Ovary (tissue), 9 donors: ENCODE measurements around the gene ADCYAP1R1. TPM values are rescaled to one million over a fixed set of nuclear protein-coding genes. Genes with fewer than 3 reads are reported as not detected.

ENCODE experiments used
- DNase-seq, 5 donors: peaks; one replicate each; pipeline ENCODE4 v3.0.0-alpha.2; 2019 to 2020
- H3K27ac ChIP-seq, 2 donors: fragments of 200-600 bp; one replicate each; pipeline versions ENCODE4 v1.5.1 to v1.8.0; 2019 to 2022
- H3K27me3 ChIP-seq: fragments of 200-600 bp; one replicate; pipeline ENCODE4 v1.8.0; 2022
- H3K36me3 ChIP-seq: fragments of 200-600 bp; sonication (generic); one replicate; pipeline ENCODE4 v1.5.1; 2019
- H3K4me1 ChIP-seq: one replicate; pipeline ENCODE4 v1.8.1; 2013; ENCODE audit warnings: mild to moderate bottlenecking, moderate library complexity; ENCODE audit not compliant: insufficient read depth
- H3K4me3 ChIP-seq: fragments of 200-600 bp; sonication (generic); one replicate; pipeline ENCODE4 v1.5.1; 2017
- H3K9me3 ChIP-seq, 2 donors: fragments of 200-600 bp in 1 of 2; sonication (generic) in 1 of 2; one replicate each; pipeline versions ENCODE4 v1.5.1 to v1.8.1; 2013 to 2019; ENCODE audit warnings: mild to moderate bottlenecking in 1 of 2, moderate library complexity in 1 of 2
- CTCF ChIP-seq, 3 donors: fragments of 450-650 bp in 2 of 3; fragments of 200-600 bp in 1 of 3; IDR thresholded peaks; one replicate each; pipeline versions ENCODE4 v1.5.1 to v1.8.0; 2016 to 2022; ENCODE audit warnings: antibody characterized with exemption in 3 of 3, mild to moderate bottlenecking in 1 of 3
- EP300 ChIP-seq: sonication (generic); formaldehyde crosslinking; IDR thresholded peaks from one replicate; pipeline ENCODE4 v1.6.1; 2017; ENCODE audit warnings: antibody characterized with exemption
- POLR2A ChIP-seq: fragments of 450-650 bp; IDR thresholded peaks from one replicate; pipeline ENCODE4 v1.6.1; 2017; ENCODE audit warnings: antibody characterized with exemption, mild to moderate bottlenecking, moderate library complexity
- WGBS, 3 donors: extraction: QIAGEN DNeasy Blood & Tissue Kit in 1 of 3; methylation state at CpG; one replicate each; pipeline versions ENCODE4 v1.1.5 to v1.1.7; 2013 to 2017; 5-methylcytosine and 5-hydroxymethylcytosine counted together
- intact Hi-C, 4 donors: fragments of 100-400 bp; cut with DNase I; formaldehyde crosslinking; loops; one replicate each; pipeline versions ENCODE4 v1.11.0 to v1.15.1; 2022 to 2023
- polyA plus RNA-seq, 2 donors: library from polyadenylated mRNA; stranded (reverse); fragments of 200-250 nt in 1 of 2; fragments of 350-450 nt in 1 of 2; fragmentation: Illumina TruSeq in 1 of 2; extraction: RNeasy Lipid Tissue Mini Kit (QIAGEN cat#74804) in 1 of 2; gene quantifications; one replicate each; pipeline ENCODE4 v1.2.3, GENCODE V29; 2013 to 2014
- total RNA-seq, 7 donors: library from RNA; depleted of rRNA in 2 of 7; stranded (reverse); fragments of >200 nt in 2 of 7; fragmentation: NEBNext Ultra II Directional in 3 of 7; extraction: Animal tissue kit (Norgen Biotek cat#: 25700) in 3 of 7; gene quantifications; one replicate each; pipeline versions ENCODE4 v1.1.0 to v1.2.4, GENCODE V29; 2016 to 2023
- donor health status: DM: no; HTN: no; CAD: no; lungs with moderate emphysema.
- donor health status: DM: no; HTN: no; CAD: no.
- donor health status: Bipolar disorder and iron deficiency.
- donor health status: DM: yes; HTN: yes; CAD: no.
- donor health status: DM: no; HTN: no; CAD: no.
- donor health status: DM: yes; HTN: yes; CAD: no.

ADCYAP1R1 gene
- total and polyA plus RNA-seq, 9 donors, result 0.33 to 9.2 (median 5.0) TPM

DNA sequence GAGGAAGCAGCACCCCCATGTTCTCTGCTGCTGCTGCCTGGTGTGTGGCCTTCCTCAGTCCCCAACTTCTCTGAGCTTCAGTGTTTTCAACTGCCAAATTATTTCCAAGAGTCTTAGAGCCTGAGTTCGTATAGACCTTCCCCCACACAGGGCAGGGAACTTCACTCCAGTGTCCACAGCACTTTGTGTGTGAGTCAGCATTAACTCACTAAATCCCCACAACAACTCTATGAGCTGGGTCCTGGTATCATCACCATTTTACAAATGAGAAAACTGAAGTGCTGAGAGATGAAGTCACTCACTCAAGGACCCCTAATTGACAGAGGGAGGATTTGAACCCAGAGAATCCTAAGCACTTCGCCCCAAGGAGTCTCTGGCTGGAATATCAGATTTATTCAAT is 48.3 kb downstream of the ADCYAP1R1 start:
- no peaks in the 10 kb centered on the region for H3K27me3 ChIP-seq
- H3K4me3 ChIP-seq, result no peak overlapping the region
- no peaks in the 10 kb centered on the region for H3K36me3 ChIP-seq
- 65 to 77% (median 66%) methylated on average over 2 of the region's 2 CpGs for WGBS, 3 donors
- H3K27ac ChIP-seq, result no peak overlapping the region
- no peak for TF ChIP-seq POLR2A
- no peak for TF ChIP-seq EP300
- TF ChIP-seq CTCF (IDR thresholded peaks at IDR 0.05), result no peak
- DNase-seq, result no peak
- H3K4me1 ChIP-seq, result no peaks in the 10 kb centered on the region
- intact Hi-C loops, result no loop called here
- H3K9me3 ChIP-seq, result no peaks in the 10 kb centered on the region

- DNase-seq, result peak in 1 of 5 donors; percentile 2
- Histone ChIP-seq H3K27ac (no peak overlapping the region), H3K4me1 (no peaks in the 10 kb centered on the region), H3K9me3 (no peaks in the 10 kb centered on the region), H3K27me3 (no peaks in the 10 kb centered on the region), H3K4me3 (no peak overlapping the region), H3K36me3 (no peaks in the 10 kb centered on the region)
- TF ChIP-seq EP300, result no peak
- TF ChIP-seq POLR2A, result no peak
- no peak for TF ChIP-seq CTCF (IDR thresholded peaks at IDR 0.05)
- 87% methylated on average over 3 of the region's 3 CpGs for WGBS, 3 donors
- intact Hi-C loops, result no loop called here
Observed at GRCh38 chr7:31100871-31101270, 48.8 kb downstream of the ADCYAP1R1 start.

DNA sequence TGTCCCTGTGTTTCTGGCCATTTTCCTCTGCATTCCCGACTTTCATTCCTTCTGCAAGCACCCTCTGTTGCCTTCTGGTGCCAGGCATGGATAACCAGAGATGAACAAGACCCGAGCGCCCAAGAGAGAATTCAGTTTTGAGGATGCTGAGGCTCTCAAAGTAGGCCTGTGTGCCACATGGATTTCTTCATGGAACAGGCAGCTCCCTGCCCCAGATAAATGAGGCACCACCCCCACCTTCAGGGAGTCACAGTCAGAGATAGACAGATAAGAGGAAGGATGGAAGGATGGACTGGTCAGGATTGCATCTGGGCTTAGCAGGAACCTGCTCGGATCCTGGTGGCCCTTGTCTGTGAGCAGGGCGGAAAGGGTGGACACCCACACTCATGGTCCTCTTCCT is 49.4 kb downstream of the ADCYAP1R1 start:
- H3K27ac ChIP-seq, result no peak overlapping the region
- H3K4me3 ChIP-seq, result no peak overlapping the region
- peak in 1 of 5 donors; percentile 2 for DNase-seq
- intact Hi-C loops, result no loop called here
- H3K36me3 ChIP-seq, result no peaks in the 10 kb centered on the region
- WGBS, 3 donors, result 87 to 93% (median 90%) methylated on average over 5 of the region's 5 CpGs
- no peaks in the 10 kb centered on the region for H3K4me1 ChIP-seq
- H3K27me3 ChIP-seq, result no peaks in the 10 kb centered on the region
- no peaks in the 10 kb centered on the region for H3K9me3 ChIP-seq
- TF ChIP-seq POLR2A (no peak), EP300 (no peak), CTCF (IDR thresholded peaks at IDR 0.05) (no peak)

DNA sequence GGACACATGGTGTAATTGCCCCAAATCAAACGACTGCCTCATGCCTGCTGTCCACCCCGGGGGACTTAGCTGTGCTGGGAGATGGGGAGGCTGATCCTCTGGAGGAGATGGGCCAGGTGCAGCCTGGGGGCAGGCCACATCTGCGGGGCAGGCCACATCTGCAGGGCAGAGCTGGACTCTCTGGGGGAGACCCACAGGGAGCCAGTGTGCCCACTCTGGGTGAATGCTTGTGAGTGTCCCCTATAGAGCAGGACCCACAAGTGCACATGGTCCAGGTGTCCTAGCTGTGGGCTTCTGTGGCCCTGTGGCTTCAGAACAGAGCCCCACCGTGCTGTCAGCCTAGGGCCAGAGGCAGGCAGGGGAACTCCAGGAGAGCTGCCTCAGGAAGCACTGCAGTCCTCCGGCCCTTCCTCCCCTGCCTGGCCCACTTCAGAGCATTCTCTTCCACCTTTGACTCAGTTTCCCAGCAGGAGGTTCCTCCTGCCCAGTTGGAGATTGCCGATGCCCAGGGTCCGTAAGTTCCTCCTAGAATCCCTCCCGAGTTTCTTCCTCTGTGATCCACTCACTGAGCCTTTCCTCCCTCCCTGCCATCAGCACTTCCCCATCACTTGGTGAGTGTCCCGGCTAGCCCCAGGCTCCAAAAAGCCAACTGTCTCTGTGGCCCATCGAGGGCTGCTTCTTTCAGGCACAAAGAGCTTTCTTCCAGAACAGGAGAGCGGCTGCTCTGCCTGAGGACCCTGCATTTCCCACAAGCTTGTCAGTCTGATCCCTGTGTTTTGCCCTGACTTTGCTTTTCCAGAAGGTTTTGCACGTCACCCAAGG is 50.3 kb downstream of the ADCYAP1R1 start:
- peak in 1 of 5 donors; percentile 8 for DNase-seq
- Histone ChIP-seq H3K9me3 (no peaks in the 10 kb centered on the region), H3K36me3 (no peaks in the 10 kb centered on the region), H3K4me3 (no peak overlapping the region), H3K4me1 (no peaks in the 10 kb centered on the region), H3K27ac (no peak overlapping the region), H3K27me3 (no peaks in the 10 kb centered on the region)
- intact Hi-C loops, result no loop called here
- TF ChIP-seq EP300 (no peak), CTCF (IDR thresholded peaks at IDR 0.05) (no peak), POLR2A (no peak)
- 77 to 84% (median 80%) methylated on average over 12 of the region's 12 CpGs for WGBS, 3 donors
